ENCODE data around the gene MYRIP.

- TF ChIP-seq ISL1 (CRISPR knock-in tag; IDR thresholded peaks at IDR 0.05): no peak
- TF ChIP-seq CREB5 (CRISPR knock-in tag; IDR thresholded peaks at IDR 0.05; ENCODE audit: low read depth): no peak
- no peak for TF ChIP-seq BACH2 (CRISPR knock-in tag; IDR thresholded peaks at IDR 0.05; ENCODE audit: borderline replicate concordance)
- TF ChIP-seq TSHZ2 (CRISPR knock-in tag; IDR thresholded peaks at IDR 0.05): no peak
- TF ChIP-seq PATZ1 (CRISPR knock-in tag; IDR thresholded peaks at IDR 0.05; ENCODE audit: borderline replicate concordance): no peak
- TF ChIP-seq ZFP30 (CRISPR knock-in tag; IDR thresholded peaks at IDR 0.05): no peak
- TF ChIP-seq ARNTL (CRISPR knock-in tag; IDR thresholded peaks at IDR 0.05; ENCODE audit: borderline replicate concordance, low read depth): no peak
- TF ChIP-seq RARB (CRISPR knock-in tag; IDR thresholded peaks at IDR 0.05): no peak
- TF ChIP-seq ZNF565 (CRISPR knock-in tag; conservative IDR thresholded peaks at IDR 0.05; ENCODE audit: low read depth): no peak
- TF ChIP-seq ZFP3 (CRISPR knock-in tag; IDR thresholded peaks at IDR 0.05): no peak
Observed at GRCh38 chr3:40304352-40304751, 494.9 kb downstream of the MYRIP start.
